HG02938 (cell line): ENCODE measurements around the gene PPP1R36.
"Not testable (repeated sequence)": the region's sequence is repeated elsewhere in the genome, so short reads cannot be mapped to it uniquely, and the experiment has no call there.

Experiments
- ATAC-seq: cut with Tn5 transposase; IDR thresholded peaks from one replicate; pipeline ENCODE4 v1.9.1; 2021; ENCODE audit warnings: mild to moderate bottlenecking, moderate library complexity; ENCODE audit not compliant: unreplicated experiment

Gene PPP1R36

GRCh38 chr14:64549791-64550620 lies at the start of gene PPP1R36:
TSS of gene PPP1R36 (plus strand) at chr14:64549961. CDS start at chr14:64549998, 37 bp downstream.
- ATAC-seq, result no peak

GRCh38 chr14:64500088-64500487 lies 49.7 kb upstream of the PPP1R36 start:
- no peak for ATAC-seq

GRCh38 chr14:64501411-64502171 lies 48.2 kb upstream of the PPP1R36 start:
- ATAC-seq, result no peak

GRCh38 chr14:64502456-64502855 lies 47.3 kb upstream of the PPP1R36 start:
- ATAC-seq, result no peak

GRCh38 chr14:64502887-64503433 lies 46.8 kb upstream of the PPP1R36 start:
- ATAC-seq, result no peak

GRCh38 chr14:64503434-64504309 lies 46.1 kb upstream of the PPP1R36 start, which contains the start of gene ZBTB25:
TSS of gene ZBTB25 (minus strand) at chr14:64503838. CDS start at chr14:64490533, 13,305 bp downstream.
- ATAC-seq, result peak; percentile 60

GRCh38 chr14:64504310-64504896 lies 45.4 kb upstream of the PPP1R36 start, which contains the start of gene ZBTB1:
TSS of gene ZBTB1 (plus strand) at chr14:64504770. CDS start at chr14:64521505, 16,735 bp downstream.
- ATAC-seq, result peak; percentile 22

GRCh38 chr14:64504897-64505794 lies 44.6 kb upstream of the PPP1R36 start:
- ATAC-seq, result peak; percentile 14

GRCh38 chr14:64506721-64507120 lies 43.0 kb upstream of the PPP1R36 start:
- ATAC-seq, result no peak

GRCh38 chr14:64507376-64508156 lies 42.2 kb upstream of the PPP1R36 start:
- no peak for ATAC-seq

GRCh38 chr14:64508215-64508776 lies 41.5 kb upstream of the PPP1R36 start:
- ATAC-seq, result no peak

GRCh38 chr14:64509036-64509435 lies 40.7 kb upstream of the PPP1R36 start:
- ATAC-seq, result no peak

GRCh38 chr14:64510825-64511671 lies 38.7 kb upstream of the PPP1R36 start:
- ATAC-seq, result no peak

GRCh38 chr14:64513271-64513670 lies 36.5 kb upstream of the PPP1R36 start:
- no peak for ATAC-seq

GRCh38 chr14:64515053-64515452 lies 34.7 kb upstream of the PPP1R36 start:
- no peak for ATAC-seq

GRCh38 chr14:64516969-64517368 lies 32.8 kb upstream of the PPP1R36 start:
- ATAC-seq, result no peak

- ATAC-seq, result not testable (repeated sequence)
These were observed 32.1 kb upstream of the PPP1R36 start for GRCh38 chr14:64517667-64518066.
